ENCODE results near the gene PTPRT.

Gene PTPRT

GRCh38 chr20:42598581-42598980, 591.1 kb downstream of the PTPRT start:
- Histone ChIP-seq H3K27ac (ENCODE audit: low read depth, low read length) (no peak overlapping the region), H3K9me3 (ENCODE audit: control insufficient read depth, insufficient read depth, low read length) (no peaks in the 10 kb centered on the region), H3K9ac (ENCODE audit: low read depth, low read length) (no peak overlapping the region)

GRCh38 chr20:42595625-42596024, 594.1 kb downstream of the PTPRT start:
- no peaks in the 10 kb centered on the region for H3K9me3 ChIP-seq (ENCODE audit: control insufficient read depth, insufficient read depth, low read length)
- H3K27me3 ChIP-seq (ENCODE audit: control insufficient read depth, insufficient read depth, low read length), result no peaks in the 10 kb centered on the region
- H3K27ac ChIP-seq (ENCODE audit: low read depth, low read length), result no peak overlapping the region
- no peak overlapping the region for H3K9ac ChIP-seq (ENCODE audit: low read depth, low read length)
- no peak overlapping the region for H3K4me3 ChIP-seq (ENCODE audit: low read depth, low read length)
- no peaks in the 10 kb centered on the region for H3K36me3 ChIP-seq (ENCODE audit: control insufficient read depth, insufficient read depth, low read length)
- H3K4me1 ChIP-seq (ENCODE audit: control insufficient read depth, insufficient read depth, low read length), result no peaks in the 10 kb centered on the region

More at GRCh38 chr20:42598581-42598980, 591.1 kb downstream of the PTPRT start:
- H3K27me3 ChIP-seq (ENCODE audit: control insufficient read depth, insufficient read depth, low read length), result no peaks in the 10 kb centered on the region
- H3K4me1 ChIP-seq (ENCODE audit: control insufficient read depth, insufficient read depth, low read length), result no peaks in the 10 kb centered on the region
- H3K4me3 ChIP-seq (ENCODE audit: low read depth, low read length), result no peak overlapping the region
- no peaks in the 10 kb centered on the region for H3K36me3 ChIP-seq (ENCODE audit: control insufficient read depth, insufficient read depth, low read length)

- no peaks in the 10 kb centered on the region for H3K27me3 ChIP-seq (ENCODE audit: control insufficient read depth, insufficient read depth, low read length)
- H3K9me3 ChIP-seq (ENCODE audit: control insufficient read depth, insufficient read depth, low read length), result no peaks in the 10 kb centered on the region
- H3K36me3 ChIP-seq (ENCODE audit: control insufficient read depth, insufficient read depth, low read length), result no peaks in the 10 kb centered on the region
- no peak overlapping the region for H3K4me3 ChIP-seq (ENCODE audit: low read depth, low read length)
- H3K9ac ChIP-seq (ENCODE audit: low read depth, low read length), result no peak overlapping the region
- no peak overlapping the region for H3K27ac ChIP-seq (ENCODE audit: low read depth, low read length)
- H3K4me1 ChIP-seq (ENCODE audit: control insufficient read depth, insufficient read depth, low read length), result no peaks in the 10 kb centered on the region
These were observed 595.0 kb downstream of the PTPRT start for GRCh38 chr20:42594659-42595058.

- Histone ChIP-seq H3K36me3 (ENCODE audit: control insufficient read depth, insufficient read depth, low read length) (no peaks in the 10 kb centered on the region), H3K9ac (ENCODE audit: low read depth, low read length) (no peak overlapping the region), H3K4me1 (ENCODE audit: control insufficient read depth, insufficient read depth, low read length) (no peaks in the 10 kb centered on the region), H3K9me3 (ENCODE audit: control insufficient read depth, insufficient read depth, low read length) (no peaks in the 10 kb centered on the region), H3K27me3 (ENCODE audit: control insufficient read depth, insufficient read depth, low read length) (no peaks in the 10 kb centered on the region), H3K4me3 (ENCODE audit: low read depth, low read length) (no peak overlapping the region), H3K27ac (ENCODE audit: low read depth, low read length) (no peak overlapping the region)
These were observed 595.7 kb downstream of the PTPRT start for GRCh38 chr20:42594011-42594410.

- H3K4me1 ChIP-seq (ENCODE audit: control insufficient read depth, insufficient read depth, low read length), result no peaks in the 10 kb centered on the region
- no peak overlapping the region for H3K9ac ChIP-seq (ENCODE audit: low read depth, low read length)
- H3K36me3 ChIP-seq (ENCODE audit: control insufficient read depth, insufficient read depth, low read length), result no peaks in the 10 kb centered on the region
- no peak overlapping the region for H3K4me3 ChIP-seq (ENCODE audit: low read depth, low read length)
- H3K27ac ChIP-seq (ENCODE audit: low read depth, low read length), result no peak overlapping the region
- H3K9me3 ChIP-seq (ENCODE audit: control insufficient read depth, insufficient read depth, low read length), result no peaks in the 10 kb centered on the region
- no peaks in the 10 kb centered on the region for H3K27me3 ChIP-seq (ENCODE audit: control insufficient read depth, insufficient read depth, low read length)
These were observed 599.6 kb downstream of the PTPRT start for GRCh38 chr20:42589976-42590639.

GRCh38 chr20:42588847-42589246, 600.9 kb downstream of the PTPRT start:
- H3K27ac ChIP-seq (ENCODE audit: low read depth, low read length), result no peak overlapping the region
- H3K9ac ChIP-seq (ENCODE audit: low read depth, low read length), result no peak overlapping the region
- no peak overlapping the region for H3K4me3 ChIP-seq (ENCODE audit: low read depth, low read length)
- no peaks in the 10 kb centered on the region for H3K4me1 ChIP-seq (ENCODE audit: control insufficient read depth, insufficient read depth, low read length)
- no peaks in the 10 kb centered on the region for H3K36me3 ChIP-seq (ENCODE audit: control insufficient read depth, insufficient read depth, low read length)
- H3K27me3 ChIP-seq (ENCODE audit: control insufficient read depth, insufficient read depth, low read length), result no peaks in the 10 kb centered on the region
- no peaks in the 10 kb centered on the region for H3K9me3 ChIP-seq (ENCODE audit: control insufficient read depth, insufficient read depth, low read length)

GRCh38 chr20:42587427-42587826, 602.3 kb downstream of the PTPRT start:
- Histone ChIP-seq H3K4me3 (ENCODE audit: low read depth, low read length) (no peak overlapping the region), H3K9ac (ENCODE audit: low read depth, low read length) (no peak overlapping the region), H3K36me3 (ENCODE audit: control insufficient read depth, insufficient read depth, low read length) (no peaks in the 10 kb centered on the region), H3K27me3 (ENCODE audit: control insufficient read depth, insufficient read depth, low read length) (no peaks in the 10 kb centered on the region), H3K9me3 (ENCODE audit: control insufficient read depth, insufficient read depth, low read length) (no peaks in the 10 kb centered on the region), H3K4me1 (ENCODE audit: control insufficient read depth, insufficient read depth, low read length) (no peaks in the 10 kb centered on the region), H3K27ac (ENCODE audit: low read depth, low read length) (no peak overlapping the region)

- Histone ChIP-seq H3K4me3 (ENCODE audit: low read depth, low read length) (no peak overlapping the region), H3K36me3 (ENCODE audit: control insufficient read depth, insufficient read depth, low read length) (no peaks in the 10 kb centered on the region), H3K27ac (ENCODE audit: low read depth, low read length) (no peak overlapping the region), H3K4me1 (ENCODE audit: control insufficient read depth, insufficient read depth, low read length) (no peaks in the 10 kb centered on the region), H3K9ac (ENCODE audit: low read depth, low read length) (no peak overlapping the region), H3K9me3 (ENCODE audit: control insufficient read depth, insufficient read depth, low read length) (no peaks in the 10 kb centered on the region), H3K27me3 (ENCODE audit: control insufficient read depth, insufficient read depth, low read length) (no peaks in the 10 kb centered on the region)
These were observed 608.4 kb downstream of the PTPRT start for GRCh38 chr20:42581311-42581710.

GRCh38 chr20:42576167-42576566, 613.5 kb downstream of the PTPRT start:
- Histone ChIP-seq H3K4me1 (ENCODE audit: control insufficient read depth, insufficient read depth, low read length) (no peaks in the 10 kb centered on the region), H3K9me3 (ENCODE audit: control insufficient read depth, insufficient read depth, low read length) (no peaks in the 10 kb centered on the region), H3K9ac (ENCODE audit: low read depth, low read length) (no peak overlapping the region), H3K4me3 (ENCODE audit: low read depth, low read length) (no peak overlapping the region), H3K27me3 (ENCODE audit: control insufficient read depth, insufficient read depth, low read length) (no peaks in the 10 kb centered on the region), H3K36me3 (ENCODE audit: control insufficient read depth, insufficient read depth, low read length) (no peaks in the 10 kb centered on the region), H3K27ac (ENCODE audit: low read depth, low read length) (no peak overlapping the region)

- H3K27me3 ChIP-seq (ENCODE audit: control insufficient read depth, insufficient read depth, low read length), result no peaks in the 10 kb centered on the region
- no peaks in the 10 kb centered on the region for H3K9me3 ChIP-seq (ENCODE audit: control insufficient read depth, insufficient read depth, low read length)
- no peak overlapping the region for H3K4me3 ChIP-seq (ENCODE audit: low read depth, low read length)
- no peaks in the 10 kb centered on the region for H3K36me3 ChIP-seq (ENCODE audit: control insufficient read depth, insufficient read depth, low read length)
- no peak overlapping the region for H3K9ac ChIP-seq (ENCODE audit: low read depth, low read length)
- H3K4me1 ChIP-seq (ENCODE audit: control insufficient read depth, insufficient read depth, low read length), result no peaks in the 10 kb centered on the region
- H3K27ac ChIP-seq (ENCODE audit: low read depth, low read length), result no peak overlapping the region
These were observed 617.2 kb downstream of the PTPRT start for GRCh38 chr20:42572320-42573016.

- Histone ChIP-seq H3K36me3 (ENCODE audit: control insufficient read depth, insufficient read depth, low read length) (no peaks in the 10 kb centered on the region), H3K9ac (ENCODE audit: low read depth, low read length) (no peak overlapping the region), H3K27me3 (ENCODE audit: control insufficient read depth, insufficient read depth, low read length) (no peaks in the 10 kb centered on the region), H3K27ac (ENCODE audit: low read depth, low read length) (no peak overlapping the region), H3K4me1 (ENCODE audit: control insufficient read depth, insufficient read depth, low read length) (no peaks in the 10 kb centered on the region), H3K9me3 (ENCODE audit: control insufficient read depth, insufficient read depth, low read length) (no peaks in the 10 kb centered on the region), H3K4me3 (ENCODE audit: low read depth, low read length) (no peak overlapping the region)
These were observed 622.3 kb downstream of the PTPRT start for GRCh38 chr20:42567409-42567808.

Measured in HUES48 (cell line).